ENCODE results near the gene CD164L2.

GRCh38 chr1:27366113-27366410 is 17.1 kb downstream of the CD164L2 start:
- TF ChIP-seq CTCF (IDR thresholded peaks at IDR 0.05; ENCODE audit: insufficient read depth, low read length, poor library complexity, severe bottlenecking) (no peak), EZH2phosphoT487 (conservative IDR thresholded peaks at IDR 0.05; ENCODE audit: low read length) (no peak)

Data from SU-DHL-6 (cell line).